ENCODE data around the gene RABEPK.
A peak's percentile ranks its signal among the peaks of the same experiment; 100 is the strongest.

DNA sequence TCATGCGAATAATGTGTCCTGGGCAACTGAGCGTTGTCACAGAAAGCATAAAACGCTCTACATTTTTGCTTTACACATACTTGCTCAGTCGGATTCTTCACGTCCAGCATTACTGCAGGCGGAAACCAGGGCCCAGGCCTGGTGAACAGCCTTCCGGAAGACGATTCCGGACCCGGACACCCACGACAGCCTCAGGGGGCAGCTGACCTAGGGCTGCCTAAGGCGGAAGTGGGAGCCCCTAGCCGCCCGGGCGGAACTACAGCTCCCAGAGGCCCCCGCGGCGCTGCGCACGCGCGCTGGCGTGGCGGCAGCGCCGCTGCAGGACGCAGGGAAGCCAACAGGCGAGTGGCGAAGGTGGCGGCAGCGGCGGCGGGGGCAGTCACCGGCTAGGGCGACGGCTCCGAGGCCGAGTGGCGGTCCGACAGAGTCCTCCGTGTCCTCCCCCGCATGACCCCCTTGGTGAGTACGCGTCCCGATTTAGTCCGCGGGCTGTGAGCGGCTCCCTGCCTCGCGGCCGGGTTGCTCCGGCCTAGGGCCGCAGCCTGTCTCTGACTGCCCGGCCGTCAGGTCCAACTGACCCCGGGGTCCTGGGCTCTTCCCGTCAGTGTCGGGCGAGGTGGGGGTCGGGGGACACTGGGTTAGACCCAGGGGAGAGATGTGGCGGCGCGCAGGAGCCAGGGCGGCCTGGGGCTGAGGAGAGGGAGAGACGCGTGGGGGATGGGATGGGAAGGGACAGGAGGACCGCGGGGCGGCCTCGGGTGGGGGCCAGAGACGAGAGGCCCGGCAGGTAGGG lies 61.4 kb downstream of the RABEPK start, which contains the start of gene GAPVD1:
- TF ChIP-seq, protein P1, sequence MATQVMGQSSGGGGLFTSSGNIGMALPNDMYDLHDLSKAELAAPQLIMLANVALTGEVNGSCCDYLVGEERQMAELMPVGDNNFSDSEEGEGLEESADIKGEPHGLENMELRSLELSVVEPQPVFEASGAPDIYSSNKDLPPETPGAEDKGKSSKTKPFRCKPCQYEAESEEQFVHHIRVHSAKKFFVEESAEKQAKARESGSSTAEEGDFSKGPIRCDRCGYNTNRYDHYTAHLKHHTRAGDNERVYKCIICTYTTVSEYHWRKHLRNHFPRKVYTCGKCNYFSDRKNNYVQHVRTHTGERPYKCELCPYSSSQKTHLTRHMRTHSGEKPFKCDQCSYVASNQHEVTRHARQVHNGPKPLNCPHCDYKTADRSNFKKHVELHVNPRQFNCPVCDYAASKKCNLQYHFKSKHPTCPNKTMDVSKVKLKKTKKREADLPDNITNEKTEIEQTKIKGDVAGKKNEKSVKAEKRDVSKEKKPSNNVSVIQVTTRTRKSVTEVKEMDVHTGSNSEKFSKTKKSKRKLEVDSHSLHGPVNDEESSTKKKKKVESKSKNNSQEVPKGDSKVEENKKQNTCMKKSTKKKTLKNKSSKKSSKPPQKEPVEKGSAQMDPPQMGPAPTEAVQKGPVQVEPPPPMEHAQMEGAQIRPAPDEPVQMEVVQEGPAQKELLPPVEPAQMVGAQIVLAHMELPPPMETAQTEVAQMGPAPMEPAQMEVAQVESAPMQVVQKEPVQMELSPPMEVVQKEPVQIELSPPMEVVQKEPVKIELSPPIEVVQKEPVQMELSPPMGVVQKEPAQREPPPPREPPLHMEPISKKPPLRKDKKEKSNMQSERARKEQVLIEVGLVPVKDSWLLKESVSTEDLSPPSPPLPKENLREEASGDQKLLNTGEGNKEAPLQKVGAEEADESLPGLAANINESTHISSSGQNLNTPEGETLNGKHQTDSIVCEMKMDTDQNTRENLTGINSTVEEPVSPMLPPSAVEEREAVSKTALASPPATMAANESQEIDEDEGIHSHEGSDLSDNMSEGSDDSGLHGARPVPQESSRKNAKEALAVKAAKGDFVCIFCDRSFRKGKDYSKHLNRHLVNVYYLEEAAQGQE (IDR thresholded peaks at IDR 0.05; ENCODE audit: low read depth), result no peak
- TF ChIP-seq RAD21 (IDR thresholded peaks at IDR 0.05; ENCODE audit: low read depth) (no peak), TEAD4 (IDR thresholded peaks at IDR 0.05) (peak; percentile 5; the same call in 1 of the 2 replicates), EP300 (IDR thresholded peaks at IDR 0.05; ENCODE audit: borderline replicate concordance) (no peak), CREB1 (IDR thresholded peaks at IDR 0.05; ENCODE audit: low read depth) (no peak), CEBPB (IDR thresholded peaks at IDR 0.05) (no peak), TAF1 (IDR thresholded peaks at IDR 0.05; ENCODE audit: low read depth) (peak; percentile 60), NFIC (IDR thresholded peaks at IDR 0.05) (no peak), FOXM1 (IDR thresholded peaks at IDR 0.05; ENCODE audit: borderline replicate concordance, low read depth) (no peak)
